HG02588 (cell line): ENCODE measurements around the gene SLC10A3.
A peak's percentile ranks its signal among the peaks of the same experiment; 100 is the strongest.

Experiments
- ATAC-seq: cut with Tn5 transposase; IDR thresholded peaks from one replicate; pipeline ENCODE4 v1.9.1; 2021; ENCODE audit warnings: mild to moderate bottlenecking, moderate library complexity; ENCODE audit not compliant: unreplicated experiment

The SLC10A3 gene

DNA sequence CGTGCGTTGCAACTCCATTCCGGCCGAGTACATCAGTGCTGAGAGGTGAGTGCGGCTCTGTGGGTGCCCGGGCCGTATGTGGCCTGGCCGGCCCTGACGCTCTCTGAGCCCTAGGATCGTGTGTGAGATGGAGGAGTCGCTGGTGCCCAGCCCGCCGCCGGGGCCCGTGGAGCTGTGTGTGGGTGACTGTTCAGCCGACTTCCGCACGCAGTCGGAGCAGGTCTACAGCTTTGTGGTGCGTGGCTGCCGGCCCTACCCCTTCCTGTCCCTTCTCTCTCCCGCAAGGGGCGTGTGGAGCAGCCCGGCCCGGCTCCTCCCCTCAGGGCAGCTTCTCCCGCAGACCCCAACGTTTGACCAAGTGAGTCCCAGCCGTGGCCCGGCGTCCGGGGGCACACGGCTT, 24.4 kb downstream of the SLC10A3 start:
- no peak for ATAC-seq

DNA sequence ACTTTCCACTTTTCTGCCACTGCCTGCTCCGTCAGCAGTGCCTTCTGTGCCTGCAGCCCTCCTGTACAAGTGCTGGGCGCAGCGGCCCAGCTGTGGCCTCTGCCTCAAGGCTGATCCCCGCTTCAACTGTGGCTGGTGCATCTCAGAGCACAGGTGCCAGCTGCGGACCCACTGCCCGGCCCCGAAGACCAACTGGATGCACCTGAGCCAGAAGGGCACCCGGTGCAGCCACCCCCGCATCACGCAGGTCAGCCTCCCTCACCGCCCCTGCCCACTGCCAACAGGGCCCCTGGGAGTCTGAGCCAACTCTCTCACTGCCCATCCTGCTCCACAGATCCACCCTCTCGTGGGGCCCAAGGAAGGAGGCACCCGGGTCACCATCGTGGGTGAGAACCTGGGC, 24.8 kb downstream of the SLC10A3 start:
- ATAC-seq: no peak

DNA sequence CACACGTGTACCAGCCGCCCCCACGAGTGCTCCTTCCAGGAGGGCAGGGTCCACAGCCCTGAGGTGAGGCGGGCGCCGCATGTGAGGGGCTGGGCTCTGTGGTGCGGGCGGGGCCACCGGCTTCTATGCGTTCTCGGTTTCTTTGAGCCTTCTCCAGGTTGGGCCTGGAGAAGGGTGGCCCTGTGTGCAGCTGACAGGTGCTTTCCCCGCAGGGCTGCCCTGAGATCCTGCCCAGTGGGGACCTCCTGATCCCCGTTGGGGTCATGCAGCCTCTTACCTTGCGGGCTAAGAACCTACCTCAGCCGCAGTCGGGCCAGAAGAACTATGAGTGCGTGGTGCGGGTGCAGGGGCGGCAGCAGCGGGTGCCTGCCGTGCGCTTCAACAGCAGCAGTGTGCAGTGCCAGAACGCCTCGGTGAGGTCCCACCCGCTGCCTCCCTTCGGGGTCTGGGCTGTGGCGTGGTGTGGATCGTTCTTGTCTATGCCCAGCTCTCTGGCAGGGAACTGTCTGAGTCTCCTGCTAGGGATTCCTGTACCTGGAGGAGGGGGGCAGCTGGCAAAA, 25.5 kb downstream of the SLC10A3 start:
- ATAC-seq: no peak

DNA sequence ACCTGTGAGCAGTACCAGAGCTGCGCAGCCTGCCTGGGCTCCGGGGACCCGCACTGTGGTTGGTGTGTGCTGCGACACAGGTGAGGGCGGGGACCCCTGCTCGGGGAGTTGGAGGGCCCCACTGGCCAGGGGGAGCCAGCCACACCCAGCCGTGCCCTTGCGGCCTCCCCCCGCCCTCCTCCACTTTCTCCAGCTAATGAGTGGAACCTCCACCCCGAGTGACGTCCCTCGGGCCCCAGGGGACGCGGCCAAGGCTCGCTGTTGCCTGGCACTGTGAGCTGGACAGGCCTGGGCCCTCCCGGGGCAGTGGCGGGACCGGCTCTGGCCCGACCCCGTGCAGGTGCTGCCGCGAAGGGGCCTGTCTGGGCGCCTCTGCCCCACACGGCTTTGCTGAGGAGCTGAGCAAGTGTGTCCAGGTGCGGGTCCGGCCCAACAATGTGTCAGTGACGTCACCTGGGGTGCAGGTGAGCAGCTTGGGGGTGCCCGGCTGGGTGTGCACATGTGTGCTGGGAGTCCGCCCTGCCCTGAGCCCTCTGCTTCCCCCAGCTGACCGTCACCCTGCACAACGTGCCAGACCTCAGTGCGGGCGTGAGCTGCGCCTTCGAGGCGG, 26.7 kb downstream of the SLC10A3 start:
- ATAC-seq: no peak

GRCh38 chrX:154462396-154462795, 28.0 kb downstream of the SLC10A3 start:
- ATAC-seq: no peak

DNA sequence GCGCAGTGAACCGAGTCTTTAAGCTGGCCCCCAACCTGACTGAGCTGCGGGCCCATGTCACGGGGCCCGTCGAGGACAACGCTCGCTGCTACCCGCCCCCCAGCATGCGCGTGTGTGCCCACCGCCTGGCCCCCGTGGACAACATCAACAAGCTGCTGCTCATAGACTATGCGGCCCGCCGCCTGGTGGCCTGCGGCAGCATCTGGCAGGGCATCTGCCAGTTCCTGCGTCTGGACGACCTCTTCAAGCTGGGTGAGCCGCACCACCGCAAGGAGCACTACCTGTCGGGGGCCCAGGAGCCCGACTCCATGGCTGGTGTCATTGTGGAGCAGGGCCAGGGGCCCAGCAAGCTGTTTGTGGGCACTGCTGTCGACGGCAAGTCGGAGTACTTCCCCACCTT, 30.1 kb downstream of the SLC10A3 start:
- ATAC-seq: no peak

- no peak for ATAC-seq
Measured at GRCh38 chrX:154459832-154460231, 30.6 kb downstream of the SLC10A3 start.

- ATAC-seq: no peak
Measured at GRCh38 chrX:154458954-154459778, 31.3 kb downstream of the SLC10A3 start.

DNA sequence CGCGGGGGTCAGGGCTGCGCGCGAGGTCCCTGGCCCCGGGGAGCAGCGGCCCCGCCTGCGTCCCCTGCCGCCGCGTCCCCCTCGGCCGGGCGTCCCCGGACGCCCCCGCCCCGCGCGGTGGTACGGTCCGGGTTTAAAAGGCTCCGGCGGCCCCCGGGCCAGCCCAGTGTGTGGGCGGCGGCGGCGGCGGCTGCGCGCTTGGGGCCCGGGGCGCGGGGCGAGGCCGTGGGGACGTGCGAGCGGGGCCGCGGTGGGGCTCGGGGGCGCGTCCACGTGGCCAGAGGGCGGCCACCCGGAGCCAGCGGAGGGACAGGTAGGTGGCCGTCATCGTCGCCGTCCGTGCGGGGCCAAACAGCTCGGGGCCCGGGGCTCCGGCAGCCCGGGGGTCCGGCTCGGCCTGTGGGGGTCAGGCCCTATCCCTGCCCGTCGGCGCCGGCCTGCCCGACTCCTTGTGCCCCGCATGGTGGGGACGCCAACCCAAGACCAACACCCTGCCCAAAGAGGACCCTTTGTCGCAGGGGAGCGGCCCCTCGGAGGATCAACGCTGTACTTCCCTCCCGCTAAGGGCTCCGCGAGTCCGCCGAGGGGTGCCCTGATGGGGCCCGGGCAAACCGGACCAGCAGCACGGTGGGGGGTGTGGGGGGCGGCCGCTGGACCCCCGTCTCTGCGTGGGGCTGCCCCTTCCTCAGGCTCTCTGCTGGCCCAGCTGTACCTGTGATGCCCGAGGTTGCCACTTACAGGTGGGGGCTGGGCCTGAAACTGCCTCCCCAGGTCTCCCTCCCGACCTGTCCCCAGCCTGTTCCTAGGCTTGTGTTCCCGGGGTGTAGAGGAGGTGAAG, 32.1 kb downstream of the SLC10A3 start, which contains the start of gene PLXNA3:
TSS of gene PLXNA3 (plus strand) at position 166 of the 838 bp plus-strand sequence. CDS start 1,903 bp downstream, outside the sequence.
- peak; percentile 68 for ATAC-seq

DNA sequence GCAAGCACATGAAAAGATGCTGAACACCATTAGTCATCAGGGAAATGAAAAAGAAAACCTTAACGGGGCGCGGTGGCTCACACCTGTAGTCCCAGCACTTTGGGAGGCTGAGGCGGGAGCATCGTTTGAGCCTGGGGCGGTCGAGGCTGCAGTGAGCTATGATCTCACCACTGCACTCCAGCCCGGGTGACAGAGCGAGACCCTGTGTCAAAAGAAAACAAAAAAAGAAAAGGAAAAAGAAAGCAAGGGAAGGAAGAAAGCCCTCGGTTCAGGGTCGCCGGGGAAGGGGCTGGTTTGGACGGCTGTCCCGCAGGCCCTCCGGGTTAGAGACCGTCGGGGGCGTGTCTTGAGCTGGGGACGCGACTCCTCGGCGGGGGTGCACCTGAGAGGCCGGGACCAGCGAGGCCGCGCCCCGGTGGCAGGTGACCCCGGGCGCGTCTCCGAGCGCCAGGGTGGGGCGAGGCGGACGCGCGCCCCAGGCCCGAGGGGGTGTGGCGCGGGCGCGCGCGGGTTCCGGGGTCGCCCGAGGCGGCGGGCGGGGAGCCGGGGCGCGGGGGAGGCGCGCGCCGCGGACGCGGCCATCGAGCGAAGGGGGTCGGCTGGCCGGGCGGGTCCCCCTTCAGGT, 32.8 kb downstream of the SLC10A3 start:
- peak; percentile 44 for ATAC-seq

GRCh38 chrX:154452823-154453222, 37.6 kb downstream of the SLC10A3 start:
- no peak for ATAC-seq

DNA sequence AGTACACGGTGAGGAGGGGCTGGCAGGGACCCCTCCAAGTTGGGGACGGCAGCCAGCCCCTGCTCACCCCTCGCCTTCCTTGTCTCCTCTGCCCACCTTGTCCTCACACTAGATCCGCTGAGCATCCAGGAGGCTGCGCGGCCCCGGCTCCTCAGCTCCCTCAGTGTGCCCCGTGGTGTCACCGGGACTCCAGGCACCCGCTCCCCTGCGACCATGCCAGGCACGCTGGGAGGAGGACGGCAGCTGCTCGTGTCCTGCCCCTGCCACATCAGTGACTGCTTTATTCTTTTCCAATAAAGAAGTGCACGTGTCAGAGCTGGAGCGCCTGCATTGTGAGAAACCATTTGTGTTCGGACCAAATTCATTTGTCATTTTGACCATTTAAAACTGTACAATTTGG, 40.1 kb downstream of the SLC10A3 start:
- ATAC-seq: no peak

DNA sequence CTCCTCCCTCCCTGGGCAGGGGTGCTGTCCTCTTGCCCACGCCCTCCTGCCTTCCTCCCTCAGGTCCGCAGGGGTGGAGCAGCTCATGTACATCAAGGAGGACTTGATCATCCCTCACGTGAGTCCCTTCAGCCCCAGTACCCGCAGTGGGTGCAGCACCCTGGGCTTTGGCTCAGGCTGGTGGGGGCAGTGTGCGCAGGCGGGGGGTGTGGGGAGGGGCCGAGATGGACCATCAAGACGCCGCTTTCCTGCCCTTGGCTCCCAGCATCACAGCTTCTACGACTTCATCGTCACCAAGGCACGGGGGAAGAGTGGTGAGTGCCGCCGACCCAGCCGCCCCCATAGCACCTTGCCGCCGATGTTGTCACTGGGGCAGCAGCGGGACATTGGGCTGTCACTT, 40.8 kb downstream of the SLC10A3 start:
- ATAC-seq: no peak

DNA sequence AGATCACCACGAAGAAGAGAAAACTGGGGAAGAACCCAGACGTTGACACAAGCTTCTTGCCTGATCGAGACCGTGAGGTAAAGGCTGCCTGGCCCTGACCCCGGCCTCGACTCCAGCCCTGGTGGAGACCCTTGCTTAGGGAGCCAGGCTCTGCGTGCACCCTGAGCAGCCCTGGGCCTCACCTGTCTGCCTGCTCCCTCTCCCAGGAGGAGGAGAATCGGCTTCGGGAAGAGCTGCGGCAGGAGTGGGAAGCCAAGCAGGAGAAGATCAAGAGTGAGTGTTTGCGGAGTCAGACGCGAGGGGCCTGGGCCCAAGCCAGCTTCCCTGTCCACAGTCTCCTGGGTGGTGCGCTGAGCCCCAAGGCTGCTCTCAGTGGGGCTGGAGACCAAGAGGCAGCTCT, 41.9 kb downstream of the SLC10A3 start:
- no peak for ATAC-seq

- ATAC-seq: no peak
Measured at GRCh38 chrX:154446430-154446829, 44.0 kb downstream of the SLC10A3 start.

DNA sequence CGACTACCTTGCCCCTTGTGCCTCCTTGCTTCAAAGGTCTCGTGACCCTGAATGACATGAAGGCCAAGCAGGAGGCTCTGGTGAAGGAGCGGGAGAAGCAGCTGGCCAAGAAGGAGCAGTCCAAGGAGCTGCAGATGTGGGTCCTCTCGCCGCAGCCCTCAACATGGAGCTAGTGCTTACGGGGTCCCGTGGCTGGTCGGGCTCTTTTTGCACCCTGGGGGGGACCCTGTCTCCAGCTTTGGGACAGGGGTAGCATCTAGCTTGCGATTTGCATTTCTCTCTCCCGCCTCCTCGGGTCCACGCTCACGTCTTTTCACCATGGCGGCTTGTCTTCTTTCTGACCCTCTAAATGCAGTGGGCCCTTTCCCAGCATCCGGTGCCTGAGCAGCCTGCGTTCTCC, 44.7 kb downstream of the SLC10A3 start:
- ATAC-seq: no peak

DNA sequence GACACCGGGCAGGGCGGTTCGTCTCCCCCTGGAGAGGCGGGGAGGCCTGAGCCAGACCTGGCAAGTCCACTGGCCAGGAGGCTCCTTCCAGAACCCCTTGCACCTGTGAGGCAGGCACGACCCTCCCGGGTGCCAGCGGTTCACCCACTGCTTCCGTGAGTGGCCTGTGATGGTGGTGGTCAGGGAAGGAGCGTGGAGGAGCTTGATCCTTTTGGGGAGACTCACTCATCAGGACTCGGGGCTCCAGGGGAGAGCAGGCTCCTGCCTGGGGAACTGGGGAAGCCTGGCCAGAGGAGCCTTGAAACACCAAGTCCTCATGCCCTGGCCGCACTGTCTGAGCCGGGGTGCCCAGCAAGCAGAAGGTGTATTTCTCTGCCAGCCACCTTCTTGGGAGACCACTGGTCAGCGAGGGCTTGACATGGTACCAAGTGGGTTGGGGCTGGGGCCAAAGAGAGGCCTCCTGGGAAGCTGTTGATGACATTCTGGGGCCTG, 45.6 kb downstream of the SLC10A3 start:
- no peak for ATAC-seq

GRCh38 chrX:154443992-154444754, 46.3 kb downstream of the SLC10A3 start, which contains the start of gene FAM50A:
Gene FAM50A, plus strand, starts transcription at chrX:154444141. Its CDS starts 95 bp downstream, at chrX:154444236.
- ATAC-seq: peak; percentile 87

DNA sequence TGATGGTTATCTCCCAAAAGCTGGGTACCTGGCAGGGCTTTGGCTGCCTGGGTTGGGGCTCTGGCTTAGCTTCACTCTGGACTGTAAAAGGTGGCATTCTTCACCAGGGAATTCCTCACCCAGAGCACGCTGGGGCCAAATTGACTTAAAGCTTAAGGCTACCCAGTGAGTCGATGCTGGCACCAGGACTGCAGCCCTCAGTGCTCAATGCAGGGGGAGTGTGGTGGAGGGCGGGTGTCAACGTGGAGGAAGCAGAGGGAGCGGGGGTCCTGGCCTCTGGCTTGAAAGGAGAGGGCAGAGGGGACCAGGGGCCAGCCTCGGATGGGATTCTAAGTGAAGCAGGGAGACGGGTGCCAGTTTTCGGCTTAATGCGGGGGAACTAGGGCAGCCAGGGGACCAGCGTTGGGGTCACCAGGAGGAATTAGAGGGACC, 46.9 kb downstream of the SLC10A3 start:
- no peak for ATAC-seq
